NCI-H510A (cell line): Measurements from ENCODE around the gene MGST3.
"Not testable (repeated sequence)": the region's sequence is repeated elsewhere in the genome, so short reads cannot be mapped to it uniquely, and the experiment has no call there.

Source experiments
- DNase-seq: peaks from one replicate; lab custom pipeline; 2025; lab: John Stamatoyannopoulos, UW

MGST3 gene

GRCh38 chr1:165697881-165698760, 67.1 kb downstream of the MGST3 start, which contains the start of gene ALDH9A1:
TSS of gene ALDH9A1 (minus strand) at chr1:165698562. CDS start at chr1:165698558, 4 bp downstream.
- peak; percentile 87 for DNase-seq

- no peak for DNase-seq
Measured at GRCh38 chr1:165698761-165699052, 67.7 kb downstream of the MGST3 start.

- no peak for DNase-seq
Measured at GRCh38 chr1:165699577-165699976, 68.5 kb downstream of the MGST3 start.

- not testable (repeated sequence) for DNase-seq
Measured at GRCh38 chr1:165701922-165702321, 70.9 kb downstream of the MGST3 start.

GRCh38 chr1:165703648-165704047, 72.6 kb downstream of the MGST3 start:
- DNase-seq, result no peak
